ENCODE data around the gene NR4A1. TPM values are rescaled to one million over a fixed set of nuclear protein-coding genes. Genes with fewer than 3 reads are reported as not detected.

Gene NR4A1
- total and polyA plus RNA-seq, 7 experiments from 2014 or later: 0.28 to 279 (median 1.1) TPM

DNA sequence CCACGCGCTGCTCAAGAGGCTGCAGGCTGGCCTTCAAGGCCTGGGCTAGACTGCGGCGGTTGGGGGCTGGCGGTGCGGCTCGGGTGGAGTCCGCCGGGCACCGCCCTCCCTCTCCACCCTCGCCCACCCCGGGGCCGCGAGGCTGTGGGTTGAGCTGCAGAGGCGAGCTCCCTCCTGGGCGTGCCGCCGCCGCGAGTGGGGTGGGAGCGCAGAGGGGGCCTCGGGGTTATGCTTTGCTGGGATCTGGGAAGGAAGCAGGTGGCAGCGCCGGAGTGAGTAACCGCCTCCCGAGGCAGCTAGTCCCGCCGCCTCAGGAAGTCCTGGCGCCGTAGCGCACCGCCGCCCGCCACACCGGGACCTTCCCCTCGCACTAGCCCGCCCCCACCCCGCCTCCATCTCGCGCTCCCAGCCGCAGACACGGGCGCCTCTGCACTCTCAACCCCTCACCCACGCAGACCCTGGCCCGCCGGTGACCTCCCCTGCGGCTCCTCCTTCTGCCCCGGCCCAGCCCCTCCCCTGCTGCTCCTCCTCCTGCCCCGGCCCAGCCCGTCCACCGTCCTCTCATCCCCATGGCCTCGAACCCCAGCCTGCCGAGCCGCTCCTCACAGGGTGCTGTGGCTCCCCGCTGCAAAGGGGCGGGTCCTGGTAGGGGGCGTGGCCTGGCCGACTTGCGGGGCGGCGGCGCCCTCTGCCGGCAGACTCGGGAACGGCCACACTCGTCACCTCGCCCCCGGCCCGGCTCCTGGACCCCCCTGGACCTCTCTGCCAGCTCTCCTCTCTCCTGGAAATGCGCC is 27.9 kb upstream of the NR4A1 start:
- Histone ChIP-seq H3K27ac (ENCODE audit: low read depth, low read length) (peak overlapping the region; percentile 69), H3K4me1 (ENCODE audit: control insufficient read depth in 2 of 2, insufficient read depth in 2 of 2, low read length in 2 of 2) (peaks cover 17 to 29% of the 10 kb centered on the region in 2 donors), H3K36me3 (ENCODE audit: control insufficient read depth in 2 of 3, insufficient read depth in 3 of 3, low read length in 3 of 3) (no peaks in the 10 kb centered on the region), H3K27me3 (ENCODE audit: control insufficient read depth in 2 of 2, insufficient read depth in 2 of 2, low read length in 2 of 2) (no peaks in the 10 kb centered on the region), H3K4me3 (ENCODE audit: low read length) (peak overlapping the region; percentile 71), H3K9me3 (ENCODE audit: control insufficient read depth in 2 of 3, low read length in 3 of 3) (no peaks in the 10 kb centered on the region)
- Mint-ChIP-seq H3K4me1 (peaks cover 34 to 49% (median 40%) of the 10 kb centered on the region in 7 donors), H3K9me3 (no peaks in the 10 kb centered on the region), H3K4me3 (peak overlapping the region; percentile 77 to 96 (median 87)), H3K27me3 (peaks cover 0 to 16% (median 0%) of the 10 kb centered on the region in 5 donors), H3K36me3 (peaks cover 0 to 1% (median 0%) of the 10 kb centered on the region in 5 donors), H3K27ac (peak overlapping the region; percentile 85 to 99 (median 93))
- ChIA-PET POLR2A (interaction anchor here (0.8 to 10.5 kb wide), 10 partner anchors 8 to 73 kb away, joined by 3 to 162 read pairs (median 8); partner anchors contain the start of genes ATG101, SMIM41 and TAMALIN), CTCF (interaction anchor here (0.5 to 14.8 kb wide), 12 partner anchors 10 to 1090 kb away, joined by 3 to 457 read pairs (median 5); partner anchors contain the start of genes ATG101, SMIM41 and TAMALIN)
- DNase-seq (peak; percentile 80 to 98 (median 90)), ATAC-seq (peak; percentile 80)
- intact Hi-C loops (cut with micrococcal nuclease): loop anchor here (1.0 to 10.0 kb wide), 8 partner anchors 13 to 981 kb away; partner anchors contain the start of genes TAMALIN (in 2 of the 2), ACVR1B (in 1 of the 2) and EIF4B (in 1 of the 2)

DNA sequence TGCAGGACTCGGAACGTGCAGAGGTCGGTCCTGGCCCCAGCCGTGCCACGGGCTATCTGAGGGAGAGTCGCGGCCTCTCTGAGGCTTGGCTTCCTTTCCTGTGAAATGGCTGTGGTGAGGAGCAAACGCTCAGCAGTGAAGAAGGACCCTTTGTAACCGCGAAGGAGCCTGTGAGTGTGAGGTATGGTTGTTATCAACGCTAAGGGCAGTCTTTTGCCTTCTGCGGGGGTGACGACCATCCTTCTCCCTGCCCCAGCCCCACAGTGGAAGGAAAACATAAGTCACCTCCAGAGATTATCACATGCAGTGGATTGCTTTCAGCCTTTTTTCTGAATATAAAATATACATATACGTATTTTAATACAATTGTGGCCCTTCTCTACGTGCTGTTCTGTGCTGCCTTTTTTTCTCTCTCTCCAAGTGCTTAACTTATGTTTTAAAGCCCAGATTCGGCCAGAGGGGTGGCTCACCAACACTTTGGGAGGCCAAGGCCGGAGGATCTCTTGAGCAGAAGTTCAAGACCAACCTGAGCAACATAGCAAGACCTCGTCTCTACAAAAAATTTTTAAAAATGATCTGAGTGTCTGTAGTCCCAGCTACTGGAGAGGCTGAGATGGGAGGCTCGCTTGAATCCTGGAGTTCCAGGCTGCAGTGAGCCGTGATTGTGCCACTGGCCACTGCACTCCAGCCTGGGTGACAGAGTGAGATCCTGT is 27.1 kb upstream of the NR4A1 start:
- H3K9me3 Mint-ChIP-seq: no peaks in the 10 kb centered on the region
- ATAC-seq: no peak
- no peak for DNase-seq
- Histone ChIP-seq H3K27ac (ENCODE audit: low read depth, low read length) (peak overlapping the region; percentile 69), H3K9me3 (ENCODE audit: control insufficient read depth in 2 of 3, low read length in 3 of 3) (no peaks in the 10 kb centered on the region), H3K4me3 (ENCODE audit: low read length) (peak overlapping the region; percentile 71), H3K36me3 (ENCODE audit: control insufficient read depth in 2 of 3, insufficient read depth in 3 of 3, low read length in 3 of 3) (no peaks in the 10 kb centered on the region), H3K27me3 (ENCODE audit: control insufficient read depth in 2 of 2, insufficient read depth in 2 of 2, low read length in 2 of 2) (no peaks in the 10 kb centered on the region), H3K4me1 (ENCODE audit: control insufficient read depth in 2 of 2, insufficient read depth in 2 of 2, low read length in 2 of 2) (peaks cover 17 to 29% of the 10 kb centered on the region in 2 donors)
- peak overlapping the region; percentile 77 to 96 (median 87) for H3K4me3 Mint-ChIP-seq
- POLR2A ChIA-PET: interaction anchor here (0.7 to 10.5 kb wide), 14 partner anchors 8 to 118 kb away, joined by 3 to 162 read pairs (median 8); partner anchors contain the start of genes ATG101, NR4A1, SMIM41 and TAMALIN
- intact Hi-C loops (cut with micrococcal nuclease): loop anchor here (1.0 to 10.0 kb wide), 9 partner anchors 13 to 982 kb away; partner anchors contain the start of genes EIF4B (in 2 of the 2), TAMALIN (in 2 of the 2) and ACVR1B (in 1 of the 2)
- H3K36me3 Mint-ChIP-seq: peaks cover 0 to 1% (median 0%) of the 10 kb centered on the region in 5 donors
- H3K27ac Mint-ChIP-seq: peak overlapping the region; percentile 85 to 99 (median 93)
- peaks cover 0 to 16% (median 0%) of the 10 kb centered on the region in 5 donors for H3K27me3 Mint-ChIP-seq
- CTCF ChIA-PET: interaction anchor here (0.5 to 14.8 kb wide), 21 partner anchors 9 to 907 kb away, joined by 3 to 457 read pairs (median 7); partner anchors contain the start of genes ATG101, NR4A1, SMIM41 and TAMALIN
- peaks cover 34 to 49% (median 40%) of the 10 kb centered on the region in 7 donors for H3K4me1 Mint-ChIP-seq

DNA sequence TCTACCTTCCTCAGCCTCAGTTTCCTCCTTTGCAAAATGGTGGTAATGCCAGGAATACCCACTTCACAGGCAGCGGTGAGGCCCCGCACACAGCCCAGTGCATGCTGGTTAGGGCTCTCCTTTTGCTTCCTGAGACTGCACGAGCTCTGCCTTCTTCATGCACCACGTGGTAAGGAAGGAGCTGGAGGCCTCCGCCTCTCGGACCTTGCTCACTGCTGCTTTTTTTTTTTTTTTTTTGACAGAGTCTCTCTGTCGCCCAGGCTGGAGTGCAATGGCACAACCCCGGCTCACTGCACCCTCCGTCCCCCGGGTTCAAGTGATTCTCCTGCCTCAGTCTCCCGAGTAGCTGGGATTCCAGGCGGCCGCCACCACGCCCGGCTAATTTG is 26.4 kb upstream of the NR4A1 start:
- no peak for ATAC-seq
- POLR2A ChIA-PET: interaction anchor here (0.6 to 10.5 kb wide), 13 partner anchors 10 to 119 kb away, joined by 3 to 162 read pairs (median 7); partner anchors contain the start of genes ATG101, NR4A1, SMIM41 and TAMALIN

DNA sequence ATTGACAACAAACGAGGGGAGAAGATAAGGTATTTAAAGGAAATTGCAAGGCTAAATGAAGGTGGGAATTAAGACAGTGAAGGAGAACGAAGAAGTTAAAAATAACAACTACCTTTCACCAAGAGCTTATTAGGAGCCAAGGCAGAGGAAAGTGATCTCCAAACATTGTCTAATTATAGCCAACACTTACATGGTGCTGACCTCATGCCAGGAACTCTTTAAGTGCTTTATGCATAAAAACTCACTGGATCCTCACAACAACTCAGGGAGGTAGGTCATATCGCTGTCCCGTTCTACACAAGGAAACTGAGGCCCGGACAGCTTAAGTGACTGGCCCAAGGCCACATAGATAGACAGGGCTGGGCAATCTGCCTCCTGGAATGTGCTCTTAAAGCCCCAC is 25.0 kb upstream of the NR4A1 start:
- intact Hi-C loops (cut with micrococcal nuclease): loop anchor here (10.0 kb wide), 2 partner anchors 219 to 979 kb away; partner anchors contain the start of gene EIF4B (in 1 of the 2)
- H3K9me3 Mint-ChIP-seq: no peaks in the 10 kb centered on the region
- Histone ChIP-seq H3K4me1 (ENCODE audit: control insufficient read depth in 2 of 2, insufficient read depth in 2 of 2, low read length in 2 of 2) (peaks cover 17 to 29% of the 10 kb centered on the region in 2 donors), H3K9me3 (ENCODE audit: control insufficient read depth in 2 of 3, low read length in 3 of 3) (no peaks in the 10 kb centered on the region), H3K4me3 (ENCODE audit: low read length) (no peak overlapping the region), H3K36me3 (ENCODE audit: control insufficient read depth in 2 of 3, insufficient read depth in 3 of 3, low read length in 3 of 3) (no peaks in the 10 kb centered on the region), H3K27me3 (ENCODE audit: control insufficient read depth in 2 of 2, insufficient read depth in 2 of 2, low read length in 2 of 2) (no peaks in the 10 kb centered on the region), H3K27ac (ENCODE audit: low read depth, low read length) (peak overlapping the region; percentile 69)
- peaks cover 0 to 5% (median 0%) of the 10 kb centered on the region in 5 donors for H3K27me3 Mint-ChIP-seq
- ChIA-PET POLR2A (interaction anchor here (0.9 to 10.5 kb wide), 9 partner anchors 8 to 95 kb away, joined by 3 to 162 read pairs (median 7); partner anchors contain the start of genes ATG101, SMIM41 and TAMALIN), CTCF (interaction anchor here (1.2 to 14.8 kb wide), 21 partner anchors 10 to 325 kb away, joined by 3 to 457 read pairs (median 10); partner anchors contain the start of genes ATG101, NR4A1, SMIM41 and TAMALIN)
- peak overlapping the region in 1 of 10 donors; percentile 94 for H3K4me3 Mint-ChIP-seq
- H3K4me1 Mint-ChIP-seq: peaks cover 23 to 36% (median 28%) of the 10 kb centered on the region in 7 donors
- no peak for ATAC-seq
- H3K36me3 Mint-ChIP-seq: peaks cover 0 to 1% (median 0%) of the 10 kb centered on the region in 5 donors
- peak overlapping the region in 7 of 9 donors; percentile 87 to 99 (median 90) for H3K27ac Mint-ChIP-seq
- DNase-seq: no peak

More for the DNA sequence above, 26.4 kb upstream of the NR4A1 start:
- Mint-ChIP-seq H3K4me3 (peak overlapping the region; percentile 77 to 96 (median 87)), H3K9me3 (no peaks in the 10 kb centered on the region), H3K36me3 (peaks cover 0 to 1% (median 0%) of the 10 kb centered on the region in 5 donors), H3K4me1 (peaks cover 34 to 49% (median 40%) of the 10 kb centered on the region in 7 donors), H3K27me3 (peaks cover 0 to 16% (median 0%) of the 10 kb centered on the region in 5 donors), H3K27ac (peak overlapping the region; percentile 87 to 99 (median 93))
- H3K9me3 ChIP-seq (ENCODE audit: control insufficient read depth in 2 of 3, low read length in 3 of 3): no peaks in the 10 kb centered on the region
- intact Hi-C loops (cut with micrococcal nuclease): loop anchor here (1.0 to 10.0 kb wide), 9 partner anchors 8 to 981 kb away; partner anchors contain the start of genes ATG101 (in 2 of the 2), EIF4B (in 2 of the 2) and NR4A1 (in 2 of the 2)
- CTCF ChIA-PET: interaction anchor here (0.7 to 14.8 kb wide), 34 partner anchors 8 to 1022 kb away, joined by 3 to 457 read pairs (median 6); partner anchors contain the start of genes ATG101, NR4A1, SMIM41 and TAMALIN
- peak in 4 of 9 donors; percentile 44 to 65 (median 54) for DNase-seq
- H3K4me1 ChIP-seq (ENCODE audit: control insufficient read depth in 2 of 2, insufficient read depth in 2 of 2, low read length in 2 of 2): peaks cover 17 to 29% of the 10 kb centered on the region in 2 donors
- no peaks in the 10 kb centered on the region for H3K27me3 ChIP-seq (ENCODE audit: control insufficient read depth in 2 of 2, insufficient read depth in 2 of 2, low read length in 2 of 2)
- peak overlapping the region; percentile 71 for H3K4me3 ChIP-seq (ENCODE audit: low read length)
- peak overlapping the region; percentile 69 for H3K27ac ChIP-seq (ENCODE audit: low read depth, low read length)
- H3K36me3 ChIP-seq (ENCODE audit: control insufficient read depth in 2 of 3, insufficient read depth in 3 of 3, low read length in 3 of 3): no peaks in the 10 kb centered on the region

DNA sequence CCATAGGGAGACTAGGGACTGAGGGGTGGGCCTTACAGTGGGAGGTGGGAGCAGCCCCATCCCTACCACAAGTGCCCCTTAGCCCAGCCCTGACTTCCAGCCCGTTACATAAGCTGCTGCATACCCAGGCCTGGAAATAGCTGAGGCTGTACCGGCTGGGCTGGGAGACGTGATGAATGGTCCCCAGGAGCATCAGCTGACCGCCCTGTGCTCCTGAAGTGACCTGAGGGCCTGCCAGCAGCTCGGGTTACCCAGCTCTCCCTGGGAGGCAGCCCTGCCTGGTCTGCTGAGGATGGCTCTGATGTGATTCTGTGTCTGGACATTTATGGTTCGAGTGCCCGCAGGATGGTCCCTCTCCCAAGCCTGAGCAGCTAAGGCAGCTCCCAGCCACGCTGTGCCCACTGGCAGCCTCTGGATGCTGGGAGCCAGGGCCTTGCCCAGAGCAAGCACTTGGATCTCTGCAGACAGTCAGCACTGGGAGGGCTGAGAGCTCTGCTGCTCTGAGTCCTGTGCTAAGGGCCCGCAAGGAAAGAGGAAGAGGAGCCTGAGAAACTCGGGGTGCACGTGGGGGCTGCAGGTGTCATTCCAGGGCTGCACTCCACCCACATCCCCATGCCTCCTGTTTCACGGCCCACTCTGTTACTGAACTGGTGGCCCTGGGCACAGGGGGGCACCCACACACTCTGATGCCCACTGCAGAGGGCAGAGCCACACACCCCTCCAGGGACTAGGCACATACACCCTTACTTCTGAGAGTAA is 24.0 kb upstream of the NR4A1 start:
- POLR2A ChIA-PET: interaction anchor here (1.2 to 10.5 kb wide), 4 partner anchors 9 to 55 kb away, joined by 3 to 162 read pairs (median 20); partner anchors contain the start of genes SMIM41 and TAMALIN

More for the DNA sequence above, 24.0 kb upstream of the NR4A1 start:
- peaks cover 0 to 5% (median 0%) of the 10 kb centered on the region in 5 donors for H3K27me3 Mint-ChIP-seq
- intact Hi-C loops (cut with micrococcal nuclease): loop anchor here (10.0 kb wide), 2 partner anchors 218 to 978 kb away; partner anchors contain the start of gene EIF4B (in 1 of the 2)
- peak overlapping the region in 1 of 10 donors; percentile 17 for H3K4me3 Mint-ChIP-seq
- Histone ChIP-seq H3K4me3 (ENCODE audit: low read length) (no peak overlapping the region), H3K9me3 (ENCODE audit: control insufficient read depth in 2 of 3, low read length in 3 of 3) (no peaks in the 10 kb centered on the region), H3K27me3 (ENCODE audit: control insufficient read depth in 2 of 2, insufficient read depth in 2 of 2, low read length in 2 of 2) (no peaks in the 10 kb centered on the region), H3K36me3 (ENCODE audit: control insufficient read depth in 2 of 3, insufficient read depth in 3 of 3, low read length in 3 of 3) (no peaks in the 10 kb centered on the region), H3K4me1 (ENCODE audit: control insufficient read depth in 2 of 2, insufficient read depth in 2 of 2, low read length in 2 of 2) (peaks cover 17 to 29% of the 10 kb centered on the region in 2 donors), H3K27ac (ENCODE audit: low read depth, low read length) (no peak overlapping the region)
- CTCF ChIA-PET: interaction anchor here (0.7 to 14.8 kb wide), 8 partner anchors 21 to 300 kb away, joined by 3 to 457 read pairs (median 16); partner anchors contain the start of genes ATG101, NR4A1 and SMIM41
- peaks cover 23 to 38% (median 32%) of the 10 kb centered on the region in 7 donors for H3K4me1 Mint-ChIP-seq
- H3K9me3 Mint-ChIP-seq: no peaks in the 10 kb centered on the region
- peaks cover 0 to 1% (median 0%) of the 10 kb centered on the region in 5 donors for H3K36me3 Mint-ChIP-seq
- peak overlapping the region in 1 of 9 donors; percentile 43 for H3K27ac Mint-ChIP-seq
- no peak for DNase-seq
- ATAC-seq: no peak
